Progenitor cell of endocrine pancreas (in vitro differentiated cells): ENCODE data around the gene FIG4. TPM values are rescaled to one million over a fixed set of nuclear protein-coding genes. Genes with fewer than 3 reads are reported as not detected.
"Not testable (repeated sequence)": the region's sequence is repeated elsewhere in the genome, so short reads cannot be mapped to it uniquely, and the experiment has no call there.

Source experiments
- DNase-seq: peaks from one replicate; pipeline ENCODE4 v3.0.0; 2021; ENCODE audit warnings: low spot score; ENCODE audit not compliant: unreplicated experiment
- H3K27ac Mint-ChIP-seq: 2 replicates; pipeline ENCODE4 v1.8.0; 2021; ENCODE audit warnings: mild to moderate bottlenecking, moderate library complexity, mixed read lengths
- H3K27me3 Mint-ChIP-seq: 2 replicates; pipeline ENCODE4 v1.8.0; 2021; ENCODE audit warnings: mixed read lengths
- H3K36me3 Mint-ChIP-seq: 2 replicates; pipeline ENCODE4 v1.8.0; 2022; ENCODE audit warnings: mixed read lengths; ENCODE audit not compliant: insufficient read depth
- H3K4me1 Mint-ChIP-seq: 2 replicates; pipeline ENCODE4 v1.8.0; 2021; ENCODE audit warnings: low read depth, mixed read lengths
- H3K4me3 Mint-ChIP-seq: 2 replicates; pipeline ENCODE4 v1.8.0; 2021; ENCODE audit warnings: low read depth, mild to moderate bottlenecking, moderate library complexity, mixed read lengths
- H3K9me3 Mint-ChIP-seq: 2 replicates; pipeline ENCODE4 v1.8.0; 2021; ENCODE audit warnings: low read depth, mixed read lengths
- CTCF ChIP-seq: fragments of 200-600 bp; sonication (generic); IDR thresholded peaks from one replicate; pipeline ENCODE4 v1.5.0; 2021; ENCODE audit warnings: antibody characterized with exemption, mild to moderate bottlenecking; ENCODE audit not compliant: unreplicated experiment
- total RNA-seq: library from RNA; stranded (reverse); gene quantifications from 2 replicates; pipeline ENCODE4 v1.2.1, GENCODE V29; 2021

The FIG4 gene
- total RNA-seq, 1 donor from 2014 or later: 30.0 TPM

- peaks cover 3% of the 10 kb centered on the region for H3K9me3 Mint-ChIP-seq
- H3K4me3 Mint-ChIP-seq: no peak overlapping the region
- H3K27ac Mint-ChIP-seq: no peak overlapping the region
- no peak for DNase-seq
- no peak for TF ChIP-seq CTCF
- H3K27me3 Mint-ChIP-seq: no peaks in the 10 kb centered on the region
- H3K36me3 Mint-ChIP-seq: peaks cover 18% of the 10 kb centered on the region
- H3K4me1 Mint-ChIP-seq: no peaks in the 10 kb centered on the region
Measured at GRCh38 chr6:109768485-109768884, 77.4 kb downstream of the FIG4 start.

- H3K4me3 Mint-ChIP-seq: no peak overlapping the region
- H3K9me3 Mint-ChIP-seq: peaks cover 3% of the 10 kb centered on the region
- H3K27ac Mint-ChIP-seq: no peak overlapping the region
- H3K4me1 Mint-ChIP-seq: no peaks in the 10 kb centered on the region
- TF ChIP-seq CTCF: no peak
- no peaks in the 10 kb centered on the region for H3K27me3 Mint-ChIP-seq
- peaks cover 17% of the 10 kb centered on the region for H3K36me3 Mint-ChIP-seq
- no peak for DNase-seq
Measured at GRCh38 chr6:109769213-109769612, 78.1 kb downstream of the FIG4 start.

- peaks cover 17% of the 10 kb centered on the region for H3K36me3 Mint-ChIP-seq
- DNase-seq: no peak
- H3K4me3 Mint-ChIP-seq: no peak overlapping the region
- TF ChIP-seq CTCF: no peak
- peaks cover 3% of the 10 kb centered on the region for H3K9me3 Mint-ChIP-seq
- H3K4me1 Mint-ChIP-seq: no peaks in the 10 kb centered on the region
- H3K27me3 Mint-ChIP-seq: no peaks in the 10 kb centered on the region
- no peak overlapping the region for H3K27ac Mint-ChIP-seq
Measured at GRCh38 chr6:109770047-109770446, 79.0 kb downstream of the FIG4 start.

GRCh38 chr6:109770779-109771178, 79.7 kb downstream of the FIG4 start:
- no peaks in the 10 kb centered on the region for H3K27me3 Mint-ChIP-seq
- peak overlapping the region; percentile 45 for H3K27ac Mint-ChIP-seq
- no peak for TF ChIP-seq CTCF
- no peaks in the 10 kb centered on the region for H3K4me1 Mint-ChIP-seq
- H3K36me3 Mint-ChIP-seq: peaks cover 17% of the 10 kb centered on the region
- peaks cover 3% of the 10 kb centered on the region for H3K9me3 Mint-ChIP-seq
- DNase-seq: no peak
- H3K4me3 Mint-ChIP-seq: no peak overlapping the region

- H3K4me3 Mint-ChIP-seq, H3K27ac Mint-ChIP-seq, H3K9me3 Mint-ChIP-seq, H3K27me3 Mint-ChIP-seq, DNase-seq, H3K4me1 Mint-ChIP-seq: not testable (repeated sequence)
- peaks cover 14% of the 10 kb centered on the region for H3K36me3 Mint-ChIP-seq
Measured at GRCh38 chr6:109771939-109772755, 81.1 kb downstream of the FIG4 start.

GRCh38 chr6:109772883-109773431, 81.9 kb downstream of the FIG4 start:
- H3K9me3 Mint-ChIP-seq: peaks cover 3% of the 10 kb centered on the region

More at GRCh38 chr6:109772883-109773431, 81.9 kb downstream of the FIG4 start:
- TF ChIP-seq CTCF: no peak
- H3K27me3 Mint-ChIP-seq: no peaks in the 10 kb centered on the region
- H3K36me3 Mint-ChIP-seq: peaks cover 11% of the 10 kb centered on the region
- no peak for DNase-seq
- no peaks in the 10 kb centered on the region for H3K4me1 Mint-ChIP-seq
- H3K27ac Mint-ChIP-seq: no peak overlapping the region
- no peak overlapping the region for H3K4me3 Mint-ChIP-seq
